Heart right ventricle (tissue), 16 donors: ENCODE data around the gene RNF115. TPM values are rescaled to one million over a fixed set of nuclear protein-coding genes. Genes with fewer than 3 reads are reported as not detected.
A peak's percentile ranks its signal among the peaks of the same experiment; 100 is the strongest.

ENCODE experiments used
- ATAC-seq, 8 donors: fragments of 200-7000 bp; cut with Tn5 transposase; one replicate each; pipeline ENCODE4 v1.9.1; 2020; ENCODE audit warnings: mild to moderate bottlenecking in 8 of 8, moderate library complexity in 8 of 8, moderate number of reproducible peaks in 1 of 8
- DNase-seq, 2 donors: peaks; one replicate each; pipeline ENCODE4 v3.0.0-alpha.2; 2020
- H3K27ac ChIP-seq, 10 donors: fragments of 200-600 bp; sonication (generic) in 2 of 10; one replicate each; pipeline versions ENCODE4 v1.5.0 to v1.8.0; 2020 to 2022; ENCODE audit warnings: mild to moderate bottlenecking in 3 of 10
- H3K27me3 ChIP-seq, 7 donors: fragments of 200-600 bp; one replicate each; pipeline ENCODE4 v1.8.0; 2021 to 2022; ENCODE audit warnings: mild to moderate bottlenecking in 2 of 7
- H3K36me3 ChIP-seq, 9 donors: fragments of 200-600 bp; sonication (generic) in 1 of 9; one replicate each; pipeline versions ENCODE4 v1.5.0 to v1.8.0; 2020 to 2022; ENCODE audit warnings: mild to moderate bottlenecking in 2 of 9
- H3K4me1 ChIP-seq, 9 donors: fragments of 200-600 bp; sonication (generic) in 1 of 9; one replicate each; pipeline versions ENCODE4 v1.5.0 to v1.8.0; 2020 to 2022; ENCODE audit warnings: mild to moderate bottlenecking in 4 of 9
- H3K4me3 ChIP-seq, 10 donors: fragments of 200-600 bp; sonication (generic) in 2 of 10; one replicate each; pipeline versions ENCODE4 v1.5.0 to v1.8.0; 2020 to 2022; ENCODE audit warnings: mild to moderate bottlenecking in 7 of 10, moderate library complexity in 2 of 10
- H3K9me3 ChIP-seq, 11 donors: fragments of 200-600 bp in 10 of 11; sonication (generic) in 2 of 11; one replicate each; pipeline versions ENCODE4 v1.5.0 to v1.8.0; 2013 to 2022; ENCODE audit warnings: mild to moderate bottlenecking in 2 of 11, control low read depth in 1 of 11, moderate library complexity in 1 of 11
- CTCF ChIP-seq, 9 donors: fragments of 200-600 bp; sonication (generic) in 2 of 9; IDR thresholded peaks; one replicate each; pipeline versions ENCODE4 v1.5.0 to v1.8.0; 2021 to 2022; ENCODE audit warnings: antibody characterized with exemption in 9 of 9, mild to moderate bottlenecking in 5 of 9, moderate library complexity in 1 of 9
- whole genome bisulfite sequencing, 2 donors: extraction: QIAGEN DNeasy Blood & Tissue Kit; methylation state at CpG; one replicate each; pipeline ENCODE4 v1.1.7; 2013; ENCODE audit warnings: inconsistent platforms in 1 of 2; 5-methylcytosine and 5-hydroxymethylcytosine counted together
- intact Hi-C, 10 donors: fragments of 100-400 bp; cut with DNase I; formaldehyde crosslinking; loops; one replicate each; pipeline versions ENCODE4 v1.11.1 to v1.14.2; 2022
- polyA plus RNA-seq, 2 donors: library from polyadenylated mRNA; stranded (reverse); fragments of 200-250 nt; gene quantifications; one replicate each; pipeline ENCODE4 v1.2.3, GENCODE V29; 2013
- total RNA-seq, 10 donors: library from RNA; stranded (reverse); fragmentation: NEBNext Ultra II Directional in 3 of 10; extraction: Animal tissue kit (Norgen Biotek cat#: 25700) in 3 of 10; gene quantifications; one replicate each; pipeline versions ENCODE4 v1.2.1 to v1.2.4, GENCODE V29; 2021 to 2023
- donor health status: Arrhythmogenic right ventricular cardiomyopathy.
- donor health status: ischemic (EF 13 %, LVEDD 7.1; RV severe dilation, severe dysfunction).
- donor health status: healthy with polysubstance abuse.
- donor health status: DM: no; HTN: yes; CAD: no.
- donor health status: DM: no; HTN: no; CAD: no.
- donor health status: ischemic (EF 25% LVEDD 6.9; RV normal size, moderate dysfunction).
- donor health status: ischemic (EF 25% LVEDD 5.7; RV mildly dilated, moderate dysfunction).
- donor health status: healthy.
- donor health status: DM: yes; HTN: yes; CAD: no.
- donor health status: Ischemic cardiomyopathy.
- donor health status: ischemic (EF 35%, LVEDD 5.7; RV mildly dilated, moderate dysfunction).
- donor health status: nonischemic (EF 11% LVEDD 7.7; RV severe dilation, severe dysfunction).
- donor health status: DM: yes; HTN: yes; CAD: no.
- donor health status: PGD.
- donor health status: ischemic (EF 29% LVEDD 5.4; RV normal size, mild dysfunction).
- donor health status: nonischemic (EF 23%, LVEDD 6.1; RV moderate dilation, normal function).

Gene RNF115
- total and polyA plus RNA-seq, 12 donors, result 12.8 to 99.0 (median 48.9) TPM

GRCh38 chr1:145858238-145858900, 34.5 kb upstream of the RNF115 start:
- peak in 1 of 2 donors; percentile 52 for DNase-seq
- peaks cover 0 to 36% (median 29%) of the 10 kb centered on the region in 9 donors for H3K36me3 ChIP-seq
- H3K4me1 ChIP-seq, result peaks cover 8 to 22% (median 17%) of the 10 kb centered on the region in 9 donors
- H3K9me3 ChIP-seq, result no peaks in the 10 kb centered on the region
- intact Hi-C loops, result loop anchor here in 4 of 10 donors (2.0 to 5.0 kb wide), 6 partner anchors 34 to 114 kb away; partner anchors contain the start of genes ITGA10 (in 2 of the 4), PEX11B (in 1 of the 4), POLR3C (in 1 of the 4) and RNF115 (in 1 of the 4)
- no peak for TF ChIP-seq CTCF (IDR thresholded peaks at IDR 0.05)
- WGBS, 2 donors, result 1 to 2% methylated on average over 35 of the region's 35 CpGs
- no peaks in the 10 kb centered on the region for H3K27me3 ChIP-seq
- peak; percentile 1 to 37 (median 24) for ATAC-seq
- peak overlapping the region; percentile 61 to 89 (median 83) for H3K4me3 ChIP-seq
- peak overlapping the region; percentile 82 to 91 (median 89) for H3K27ac ChIP-seq

- Histone ChIP-seq H3K27ac (no peak overlapping the region), H3K27me3 (no peaks in the 10 kb centered on the region), H3K36me3 (peaks cover 0 to 48% (median 36%) of the 10 kb centered on the region in 9 donors), H3K4me1 (peaks cover 8 to 22% (median 17%) of the 10 kb centered on the region in 9 donors), H3K9me3 (no peaks in the 10 kb centered on the region), H3K4me3 (no peak overlapping the region)
- 67 to 73% methylated on average over 4 of the region's 4 CpGs for WGBS, 2 donors
- intact Hi-C loops, result loop anchor here in 4 of 10 donors (5.0 kb wide), 4 partner anchors 35 to 115 kb away; partner anchors contain the start of genes ITGA10 (in 2 of the 4) and PEX11B (in 1 of the 4)
- DNase-seq, result no peak
- TF ChIP-seq CTCF (IDR thresholded peaks at IDR 0.05), result no peak
- ATAC-seq, result no peak
Measured at GRCh38 chr1:145857170-145857569, 33.3 kb upstream of the RNF115 start.

GRCh38 chr1:145855426-145855948, 31.6 kb upstream of the RNF115 start:
- Histone ChIP-seq H3K36me3 (peaks cover 0 to 64% (median 48%) of the 10 kb centered on the region in 9 donors), H3K9me3 (no peaks in the 10 kb centered on the region), H3K4me1 (peaks cover 8 to 22% (median 17%) of the 10 kb centered on the region in 9 donors), H3K27ac (no peak overlapping the region), H3K27me3 (no peaks in the 10 kb centered on the region), H3K4me3 (no peak overlapping the region)
- DNase-seq (no peak), ATAC-seq (no peak)
- peak in 1 of 9 donors; percentile 9 for TF ChIP-seq CTCF (IDR thresholded peaks at IDR 0.05)
- intact Hi-C loops, result loop anchor here in 4 of 10 donors (5.0 kb wide), 4 partner anchors 37 to 117 kb away; partner anchors contain the start of genes ITGA10 (in 2 of the 4) and PEX11B (in 1 of the 4)
- WGBS, 2 donors, result 88 to 91% methylated on average over 7 of the region's 7 CpGs

GRCh38 chr1:145849356-145850160, 25.7 kb upstream of the RNF115 start:
- intact Hi-C loops, result loop anchor here in 8 of 10 donors (5.0 to 10.0 kb wide), 9 partner anchors 63 to 168 kb away; partner anchors contain the start of genes ITGA10 (in 3 of the 8) and PEX11B (in 3 of the 8)
- Histone ChIP-seq H3K4me3 (no peak overlapping the region), H3K27me3 (no peaks in the 10 kb centered on the region), H3K9me3 (no peaks in the 10 kb centered on the region), H3K27ac (peak overlapping the region in 1 of 10 donors; percentile 15), H3K36me3 (peaks cover 0 to 73% (median 48%) of the 10 kb centered on the region in 9 donors), H3K4me1 (peaks cover 0 to 17% (median 14%) of the 10 kb centered on the region in 9 donors)
- 71 to 77% methylated on average over 15 of the region's 15 CpGs for WGBS, 2 donors
- ATAC-seq (no peak), DNase-seq (no peak)
- peak in 7 of 9 donors; percentile 6 to 45 (median 32) for TF ChIP-seq CTCF (IDR thresholded peaks at IDR 0.05)
